Upper lobe of left lung (tissue), 4 donors: Measurements from ENCODE around the gene TK1.

Source experiments
- EP300 ChIP-seq, 4 donors: sonication (generic); formaldehyde crosslinking; IDR thresholded peaks; one replicate each; pipeline ENCODE4 v1.5.1; 2017; ENCODE audit warnings: antibody characterized with exemption in 4 of 4, control low read depth in 2 of 4
- POLR2A ChIP-seq, 4 donors: fragments of 450-650 bp; IDR thresholded peaks; one replicate each; pipeline ENCODE4 v1.5.1; 2016 to 2017; ENCODE audit warnings: antibody characterized with exemption in 4 of 4, mild to moderate bottlenecking in 2 of 4
- TF ChIP-seq, protein P1 (sequence below), 6 experiments: fragments of 450-650 bp in 4 of 6; fragments of 200-600 bp in 2 of 6; sonication (generic) in 2 of 6; IDR thresholded peaks; one replicate each; pipeline ENCODE4 v1.5.1; 2016 to 2019; ENCODE audit warnings: antibody characterized with exemption in 6 of 6

- TF ChIP-seq, protein P1, sequence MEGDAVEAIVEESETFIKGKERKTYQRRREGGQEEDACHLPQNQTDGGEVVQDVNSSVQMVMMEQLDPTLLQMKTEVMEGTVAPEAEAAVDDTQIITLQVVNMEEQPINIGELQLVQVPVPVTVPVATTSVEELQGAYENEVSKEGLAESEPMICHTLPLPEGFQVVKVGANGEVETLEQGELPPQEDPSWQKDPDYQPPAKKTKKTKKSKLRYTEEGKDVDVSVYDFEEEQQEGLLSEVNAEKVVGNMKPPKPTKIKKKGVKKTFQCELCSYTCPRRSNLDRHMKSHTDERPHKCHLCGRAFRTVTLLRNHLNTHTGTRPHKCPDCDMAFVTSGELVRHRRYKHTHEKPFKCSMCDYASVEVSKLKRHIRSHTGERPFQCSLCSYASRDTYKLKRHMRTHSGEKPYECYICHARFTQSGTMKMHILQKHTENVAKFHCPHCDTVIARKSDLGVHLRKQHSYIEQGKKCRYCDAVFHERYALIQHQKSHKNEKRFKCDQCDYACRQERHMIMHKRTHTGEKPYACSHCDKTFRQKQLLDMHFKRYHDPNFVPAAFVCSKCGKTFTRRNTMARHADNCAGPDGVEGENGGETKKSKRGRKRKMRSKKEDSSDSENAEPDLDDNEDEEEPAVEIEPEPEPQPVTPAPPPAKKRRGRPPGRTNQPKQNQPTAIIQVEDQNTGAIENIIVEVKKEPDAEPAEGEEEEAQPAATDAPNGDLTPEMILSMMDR (IDR thresholded peaks at IDR 0.05): no peak
- TF ChIP-seq POLR2A (IDR thresholded peaks at IDR 0.05) (peak in 1 of 4 donors; percentile 59), EP300 (IDR thresholded peaks at IDR 0.05) (no peak)
These were observed 54.7 kb downstream of the TK1 start for GRCh38 chr17:78132084-78132676.
